HL-60 (cell line): Measurements from ENCODE around the gene NCAPD3.

Experiments used
- DNase-seq, 2 experiments: peaks; one replicate each; pipeline ENCODE4 v3.0.0-alpha.2; 2010 to 2020; ENCODE audit warnings: low read depth in 1 of 2, low spot score in 1 of 2
- H3K27ac ChIP-seq: fragments of 250-450 bp; sonication (Bioruptor Pico); replicated peaks from 2 replicates; pipeline ENCODE4 v1.5.1; 2020; ENCODE audit warnings: mild to moderate bottlenecking, moderate library complexity
- H3K27me3 ChIP-seq: fragments of 250-450 bp; sonication (Bioruptor Pico); 2 replicates; pipeline ENCODE4 v1.5.1; 2021; ENCODE audit warnings: mild to moderate bottlenecking, moderate library complexity; ENCODE audit not compliant: insufficient read depth, poor library complexity, severe bottlenecking
- H3K4me3 ChIP-seq: replicated peaks from 2 replicates; pipeline ENCODE4 v1.5.1; 2011; ENCODE audit warnings: mild to moderate bottlenecking, control low read depth, low read length; ENCODE audit not compliant: insufficient read depth
- GABPA ChIP-seq: IDR thresholded peaks from 2 replicates; pipeline ENCODE4 v1.6.1; 2012; ENCODE audit warnings: low read depth
- POLR2AphosphoS5 ChIP-seq: IDR thresholded peaks from 2 replicates; pipeline ENCODE4 v1.6.1; 2012; ENCODE audit warnings: low read depth
- SPI1 ChIP-seq: IDR thresholded peaks from 2 replicates; pipeline ENCODE4 v1.6.1; 2012; ENCODE audit warnings: low read depth, mild to moderate bottlenecking, borderline replicate concordance
- TF ChIP-seq, protein P1 (sequence below): IDR thresholded peaks from 2 replicates; pipeline ENCODE4 v1.6.1; 2012; ENCODE audit warnings: low read depth; ENCODE audit not compliant: insufficient replicate concordance
- TF ChIP-seq, protein P2 (sequence below): IDR thresholded peaks from one replicate; pipeline ENCODE4 v1.5.1; 2011; ENCODE audit warnings: low read length, control low read depth, inconsistent platforms; ENCODE audit not compliant: insufficient read depth

NCAPD3 gene

DNA sequence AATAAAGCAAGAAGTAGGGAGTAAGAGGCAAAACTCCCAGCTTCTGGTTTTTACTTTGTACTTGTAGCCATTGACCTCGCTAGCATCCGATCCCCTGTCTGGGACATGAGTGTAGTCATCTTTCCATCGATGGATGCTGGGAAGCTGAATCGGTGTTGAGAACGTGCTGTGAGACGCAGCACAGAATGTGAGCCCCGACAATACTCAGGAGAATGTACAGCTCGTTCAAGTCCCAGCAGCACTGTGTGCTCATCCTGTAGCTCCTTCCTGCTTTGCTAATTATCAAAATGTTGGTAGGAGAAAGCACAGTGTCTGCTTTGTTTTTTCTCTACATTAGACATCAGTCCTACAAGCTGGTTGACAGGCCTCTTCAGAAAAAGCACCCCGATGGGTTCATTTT, 98.3 kb downstream of the NCAPD3 start:
- TF ChIP-seq SPI1 (no peak), GABPA (no peak), POLR2AphosphoS5 (no peak)
- TF ChIP-seq, protein P1, sequence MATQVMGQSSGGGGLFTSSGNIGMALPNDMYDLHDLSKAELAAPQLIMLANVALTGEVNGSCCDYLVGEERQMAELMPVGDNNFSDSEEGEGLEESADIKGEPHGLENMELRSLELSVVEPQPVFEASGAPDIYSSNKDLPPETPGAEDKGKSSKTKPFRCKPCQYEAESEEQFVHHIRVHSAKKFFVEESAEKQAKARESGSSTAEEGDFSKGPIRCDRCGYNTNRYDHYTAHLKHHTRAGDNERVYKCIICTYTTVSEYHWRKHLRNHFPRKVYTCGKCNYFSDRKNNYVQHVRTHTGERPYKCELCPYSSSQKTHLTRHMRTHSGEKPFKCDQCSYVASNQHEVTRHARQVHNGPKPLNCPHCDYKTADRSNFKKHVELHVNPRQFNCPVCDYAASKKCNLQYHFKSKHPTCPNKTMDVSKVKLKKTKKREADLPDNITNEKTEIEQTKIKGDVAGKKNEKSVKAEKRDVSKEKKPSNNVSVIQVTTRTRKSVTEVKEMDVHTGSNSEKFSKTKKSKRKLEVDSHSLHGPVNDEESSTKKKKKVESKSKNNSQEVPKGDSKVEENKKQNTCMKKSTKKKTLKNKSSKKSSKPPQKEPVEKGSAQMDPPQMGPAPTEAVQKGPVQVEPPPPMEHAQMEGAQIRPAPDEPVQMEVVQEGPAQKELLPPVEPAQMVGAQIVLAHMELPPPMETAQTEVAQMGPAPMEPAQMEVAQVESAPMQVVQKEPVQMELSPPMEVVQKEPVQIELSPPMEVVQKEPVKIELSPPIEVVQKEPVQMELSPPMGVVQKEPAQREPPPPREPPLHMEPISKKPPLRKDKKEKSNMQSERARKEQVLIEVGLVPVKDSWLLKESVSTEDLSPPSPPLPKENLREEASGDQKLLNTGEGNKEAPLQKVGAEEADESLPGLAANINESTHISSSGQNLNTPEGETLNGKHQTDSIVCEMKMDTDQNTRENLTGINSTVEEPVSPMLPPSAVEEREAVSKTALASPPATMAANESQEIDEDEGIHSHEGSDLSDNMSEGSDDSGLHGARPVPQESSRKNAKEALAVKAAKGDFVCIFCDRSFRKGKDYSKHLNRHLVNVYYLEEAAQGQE = no peak
- TF ChIP-seq, protein P2, sequence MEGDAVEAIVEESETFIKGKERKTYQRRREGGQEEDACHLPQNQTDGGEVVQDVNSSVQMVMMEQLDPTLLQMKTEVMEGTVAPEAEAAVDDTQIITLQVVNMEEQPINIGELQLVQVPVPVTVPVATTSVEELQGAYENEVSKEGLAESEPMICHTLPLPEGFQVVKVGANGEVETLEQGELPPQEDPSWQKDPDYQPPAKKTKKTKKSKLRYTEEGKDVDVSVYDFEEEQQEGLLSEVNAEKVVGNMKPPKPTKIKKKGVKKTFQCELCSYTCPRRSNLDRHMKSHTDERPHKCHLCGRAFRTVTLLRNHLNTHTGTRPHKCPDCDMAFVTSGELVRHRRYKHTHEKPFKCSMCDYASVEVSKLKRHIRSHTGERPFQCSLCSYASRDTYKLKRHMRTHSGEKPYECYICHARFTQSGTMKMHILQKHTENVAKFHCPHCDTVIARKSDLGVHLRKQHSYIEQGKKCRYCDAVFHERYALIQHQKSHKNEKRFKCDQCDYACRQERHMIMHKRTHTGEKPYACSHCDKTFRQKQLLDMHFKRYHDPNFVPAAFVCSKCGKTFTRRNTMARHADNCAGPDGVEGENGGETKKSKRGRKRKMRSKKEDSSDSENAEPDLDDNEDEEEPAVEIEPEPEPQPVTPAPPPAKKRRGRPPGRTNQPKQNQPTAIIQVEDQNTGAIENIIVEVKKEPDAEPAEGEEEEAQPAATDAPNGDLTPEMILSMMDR = no peak
- no peak overlapping the region for H3K27ac ChIP-seq
- H3K4me3 ChIP-seq = no peak overlapping the region
- peaks cover 39% of the 10 kb centered on the region for H3K27me3 ChIP-seq
- no peak for DNase-seq

DNA sequence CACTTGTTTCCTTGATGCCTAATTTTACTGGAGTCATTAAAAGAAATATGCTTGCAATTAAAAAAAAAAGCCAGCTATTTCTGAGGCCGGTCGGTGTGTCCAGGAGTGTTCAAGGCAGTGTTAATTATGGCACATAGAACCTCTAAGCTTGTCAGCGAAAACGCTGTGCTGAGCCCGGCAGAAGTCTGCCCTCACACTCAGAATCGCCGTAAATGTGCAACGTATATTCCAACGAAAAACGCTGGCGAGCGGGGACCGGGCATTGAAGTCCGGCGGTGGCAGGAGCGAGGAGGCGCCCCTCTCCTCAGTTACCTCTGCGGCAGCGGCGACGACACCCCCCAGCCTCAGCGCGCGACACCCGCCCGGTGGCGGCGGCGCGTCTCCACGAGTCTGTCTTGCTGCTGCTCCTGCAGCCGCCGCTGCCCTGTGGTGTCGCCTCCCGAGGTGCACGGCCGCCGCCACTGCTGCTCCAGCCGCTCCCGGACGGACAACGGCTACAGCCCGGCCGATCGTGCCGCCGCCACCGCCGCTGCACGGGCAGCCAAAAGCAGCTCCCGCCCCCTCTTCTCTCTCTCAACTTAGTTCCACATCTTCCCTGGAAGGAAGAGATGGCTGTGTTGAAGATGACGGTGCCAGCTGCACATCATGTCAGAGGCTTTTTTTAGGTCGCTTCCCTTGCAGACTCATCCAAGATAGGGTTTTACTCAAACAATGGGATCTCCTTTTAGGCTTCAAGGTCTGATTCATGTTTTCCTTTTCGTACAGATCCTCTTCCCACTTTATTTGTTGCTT, 98.9 kb downstream of the NCAPD3 start:
- TF ChIP-seq, protein P2 = no peak
- TF ChIP-seq, protein P1 = no peak
- TF ChIP-seq POLR2AphosphoS5 (no peak), GABPA (no peak), SPI1 (no peak)
- DNase-seq = no peak
- no peak overlapping the region for H3K4me3 ChIP-seq
- H3K27me3 ChIP-seq = peaks cover 39% of the 10 kb centered on the region
- H3K27ac ChIP-seq = no peak overlapping the region

DNA sequence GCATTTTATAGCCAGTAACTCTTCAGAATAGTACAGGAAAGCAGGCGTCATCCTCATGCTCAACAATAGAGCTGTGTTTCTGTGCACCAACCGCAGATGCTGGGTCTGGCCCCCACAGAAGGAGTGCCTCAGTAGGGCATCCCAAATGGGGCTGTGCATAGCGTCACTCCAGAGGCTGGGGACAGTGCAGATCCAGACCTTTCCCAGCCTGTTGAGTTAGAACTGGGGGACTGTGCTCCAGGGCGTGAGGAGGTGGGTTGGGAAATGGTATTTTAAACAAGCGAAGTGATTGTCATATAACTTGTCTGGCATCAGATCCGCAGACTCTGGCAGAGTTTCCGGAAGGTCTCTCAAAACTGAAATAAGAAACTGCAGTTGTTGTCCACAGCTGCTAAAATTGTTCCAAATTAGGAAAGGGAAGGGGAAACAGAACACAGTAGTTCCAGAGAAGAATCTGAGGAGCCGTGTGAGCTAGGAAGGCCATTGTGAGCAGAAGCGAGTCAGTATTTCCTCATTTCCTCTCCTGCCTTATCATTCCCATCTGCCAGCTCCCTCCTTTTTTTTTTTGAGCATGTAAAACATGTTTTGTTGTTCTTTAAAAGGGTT, 102.7 kb downstream of the NCAPD3 start:
- TF ChIP-seq GABPA (no peak), POLR2AphosphoS5 (no peak)
- TF ChIP-seq, protein P2 = no peak

More for the DNA sequence above, 102.7 kb downstream of the NCAPD3 start:
- no peak overlapping the region for H3K27ac ChIP-seq
- H3K27me3 ChIP-seq = peaks cover 28% of the 10 kb centered on the region
- H3K4me3 ChIP-seq = no peak overlapping the region
- no peak for DNase-seq
